Hematopoietic multipotent progenitor cell treated with erythropoietin and hydrocortisone succinate and interleukin-3 and kit ligand, for 6 days (in vitro differentiated cells): Measurements from ENCODE around the gene C9orf153.
A peak's percentile ranks its signal among the peaks of the same experiment; 100 is the strongest.

Experiments
- DNase-seq: peaks from one replicate; pipeline ENCODE4 v3.0.0-alpha.2; 2015

C9orf153 gene

GRCh38 chr9:86185872-86186271 is 73.6 kb downstream of the C9orf153 start:
- no peak for DNase-seq

- no peak for DNase-seq
Observed at GRCh38 chr9:86184138-86184524, 75.3 kb downstream of the C9orf153 start.

DNA sequence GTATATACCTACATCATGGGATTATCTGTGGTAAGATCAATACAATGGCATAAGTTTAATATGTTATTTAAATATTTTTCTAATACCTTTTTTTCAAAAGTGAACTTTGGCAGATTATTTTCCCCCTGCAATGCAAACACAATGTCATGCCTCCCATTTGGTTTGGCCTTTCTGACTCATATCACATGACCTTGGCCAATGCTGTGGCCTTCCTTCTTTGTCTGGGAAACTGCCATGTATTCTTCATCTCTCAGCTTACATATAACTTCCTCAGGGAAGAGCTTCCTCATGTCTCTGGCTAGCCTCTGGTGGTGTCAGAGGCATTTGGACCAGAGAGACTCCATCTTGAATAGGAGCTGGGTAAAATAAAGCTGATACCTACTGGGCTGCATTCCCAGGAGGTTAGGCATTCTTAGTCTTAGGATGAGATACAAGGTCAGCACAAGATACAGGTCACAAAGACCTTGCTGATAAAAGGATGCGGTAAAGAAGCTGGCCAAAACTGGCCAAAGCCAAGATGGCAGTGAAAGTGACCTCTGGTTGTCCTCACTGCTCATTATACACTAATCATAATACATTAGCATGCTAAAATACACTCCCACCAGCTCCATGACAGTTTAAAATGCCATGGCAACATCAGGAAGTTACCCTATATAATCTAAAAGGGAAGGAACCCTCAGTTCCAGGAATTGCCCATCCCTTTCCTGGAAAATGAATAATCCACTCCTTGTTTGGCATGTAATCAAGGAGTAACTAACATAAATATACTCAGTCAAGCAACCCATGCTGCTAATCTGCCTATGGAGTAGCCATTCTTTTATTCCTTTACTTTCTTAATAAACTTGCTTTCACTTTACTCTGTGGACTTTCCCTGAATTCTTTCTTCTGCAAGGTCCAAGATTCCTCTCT is 76.0 kb downstream of the C9orf153 start:
- peak; percentile 18 for DNase-seq

DNA sequence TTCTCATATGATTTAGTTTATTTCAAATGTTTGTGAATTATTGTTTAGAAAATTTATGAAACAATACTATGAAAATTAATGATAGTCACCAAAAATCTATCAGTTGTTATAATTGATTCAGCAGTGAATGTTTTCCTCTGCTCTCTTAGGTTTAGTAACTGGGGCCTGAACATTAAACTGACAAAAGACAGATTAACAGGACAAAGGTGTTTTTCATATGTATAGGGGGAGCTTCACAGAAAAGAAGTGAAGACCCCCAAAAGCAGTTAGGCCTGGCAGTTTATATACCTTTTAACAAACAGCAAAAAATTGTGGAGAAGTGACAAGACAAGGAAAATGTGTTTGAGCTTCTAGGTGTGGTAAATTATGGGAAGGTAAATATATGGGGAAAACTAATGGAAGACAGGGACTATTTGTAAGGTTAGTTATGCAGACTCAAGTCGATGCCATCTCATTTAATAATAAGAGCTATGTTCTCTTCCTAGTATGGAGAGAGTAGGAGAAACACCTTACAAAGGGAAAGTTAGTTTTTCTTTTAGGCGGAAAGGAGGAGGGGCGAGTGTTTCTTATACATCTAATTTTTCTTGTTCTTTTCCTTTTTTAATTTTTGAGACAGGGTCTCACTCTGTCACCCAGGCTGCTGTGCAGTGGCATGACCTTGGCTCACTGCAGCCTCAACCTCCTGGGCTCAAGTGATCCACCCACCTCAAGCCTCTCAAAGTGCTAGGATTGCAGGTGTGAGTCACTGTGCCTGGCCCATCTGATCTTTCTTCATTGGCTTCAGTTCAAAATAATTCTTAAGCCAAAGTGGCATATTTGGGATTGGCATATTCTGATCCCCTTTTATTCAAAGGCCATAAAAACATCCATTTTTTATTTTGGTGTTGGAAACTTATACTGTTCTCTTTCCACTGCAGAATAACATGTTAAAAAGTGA is 77.8 kb downstream of the C9orf153 start:
- DNase-seq, result no peak

GRCh38 chr9:86178503-86178902 is 81.0 kb downstream of the C9orf153 start:
- no peak for DNase-seq

DNA sequence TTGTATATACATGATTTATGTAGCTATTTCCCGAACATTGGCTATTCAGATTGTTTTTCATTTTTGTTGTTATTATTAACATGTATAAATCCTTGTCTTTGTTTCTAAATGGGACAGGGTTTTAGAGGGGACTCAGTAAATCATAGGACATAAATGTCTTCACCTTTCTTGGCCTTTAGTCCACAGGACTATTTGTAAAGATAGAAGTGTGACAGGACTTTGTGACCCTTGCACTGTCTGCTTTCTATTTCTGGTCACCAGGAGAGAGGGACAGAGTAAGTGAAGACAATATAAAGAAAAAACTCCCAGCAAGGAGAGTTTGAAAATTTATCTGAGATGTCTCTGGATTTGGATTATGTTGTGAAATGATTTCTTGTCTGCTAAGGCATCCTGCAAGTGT is 81.5 kb downstream of the C9orf153 start:
- no peak for DNase-seq

DNA sequence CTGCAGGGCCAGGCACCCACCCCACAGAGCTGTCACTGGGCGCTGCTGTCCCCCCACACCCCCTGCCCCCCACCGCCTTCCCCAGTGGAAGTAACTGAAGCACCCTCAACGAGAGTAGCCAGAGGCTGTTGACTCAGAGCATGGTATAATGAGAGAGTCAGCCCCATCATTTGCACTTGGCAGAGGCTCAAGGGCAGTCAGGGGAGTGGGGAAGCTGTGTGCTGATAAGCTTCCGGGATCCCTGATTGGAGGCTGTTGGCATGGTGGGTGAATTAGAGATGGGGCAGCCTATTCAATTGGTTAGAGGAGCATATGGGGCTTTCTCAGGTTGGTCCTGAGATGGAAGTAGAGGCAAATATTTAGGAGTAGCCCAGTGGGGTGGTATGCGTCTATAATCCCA is 83.0 kb downstream of the C9orf153 start:
- DNase-seq, result peak; percentile 48

GRCh38 chr9:86175743-86176456 is 83.6 kb downstream of the C9orf153 start:
- DNase-seq, result no peak

GRCh38 chr9:86175223-86175622 is 84.2 kb downstream of the C9orf153 start:
- no peak for DNase-seq
